Measurements from ENCODE around the gene EMP2. TPM values are rescaled to one million over a fixed set of nuclear protein-coding genes. Genes with fewer than 3 reads are reported as not detected.
"Not testable (repeated sequence)": the region's sequence is repeated elsewhere in the genome, so short reads cannot be mapped to it uniquely, and the experiment has no call there.

The EMP2 gene, protein sequence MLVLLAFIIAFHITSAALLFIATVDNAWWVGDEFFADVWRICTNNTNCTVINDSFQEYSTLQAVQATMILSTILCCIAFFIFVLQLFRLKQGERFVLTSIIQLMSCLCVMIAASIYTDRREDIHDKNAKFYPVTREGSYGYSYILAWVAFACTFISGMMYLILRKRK
- total RNA-seq (ENCODE audit: low replicate concordance) = 6.8 and 31.1 TPM in 2 replicates

DNA sequence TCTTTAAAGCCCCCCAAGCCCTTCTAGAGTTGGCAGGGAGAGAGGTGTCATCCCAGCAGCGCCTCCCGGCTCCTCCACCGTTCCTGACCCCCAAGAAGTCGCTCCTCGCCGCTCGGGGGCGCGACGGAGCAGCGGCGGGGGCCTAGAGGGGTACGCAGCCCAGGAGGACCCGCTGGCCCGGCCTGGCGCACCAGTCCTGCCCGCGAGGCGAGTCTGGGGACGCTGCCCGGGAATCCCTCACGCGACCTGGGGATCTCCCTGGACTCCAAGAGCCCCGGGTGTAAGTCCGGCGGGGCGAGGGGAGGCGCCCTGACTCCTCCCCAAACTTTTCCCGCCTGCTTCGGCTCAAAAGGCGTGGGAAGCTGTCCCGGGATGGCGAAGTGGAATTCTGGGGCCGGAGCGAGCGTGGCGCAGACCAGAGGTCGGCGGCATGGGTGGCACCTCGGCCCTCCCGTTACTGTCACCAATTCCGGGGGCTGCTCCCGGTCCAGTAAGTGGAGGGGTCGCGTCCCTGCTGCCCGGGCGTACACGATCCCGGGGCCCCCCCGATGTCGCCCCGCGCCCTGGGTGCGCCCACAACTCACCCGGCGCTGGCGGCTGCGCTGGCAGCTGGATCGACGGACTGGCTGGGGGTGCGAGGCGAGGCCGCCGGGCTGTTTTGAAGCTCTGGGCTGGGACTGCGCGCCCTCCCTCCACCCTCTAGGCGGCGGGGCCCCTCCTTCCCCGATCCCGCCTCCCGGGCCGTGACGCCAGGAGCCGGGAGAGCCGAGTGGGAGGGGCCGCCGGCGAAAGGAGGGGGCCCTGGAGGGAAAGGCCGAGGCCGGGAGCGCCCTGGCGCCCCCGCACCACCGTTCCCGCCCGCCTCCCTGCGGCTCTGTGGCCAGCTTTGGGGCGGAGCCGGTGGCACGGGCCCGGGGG lies at the start of gene EMP2:
Gene EMP2 (minus strand): TSS at position 634 of the 918 bp plus-strand sequence. CDS start 32,981 bp downstream, outside the sequence.
- peak within 1 kb of the TSS; percentile 80 for H3K4me3 ChIP-seq (ENCODE audit: low read depth, low read length)
- DNase-seq (ENCODE audit: low read depth) = peak; percentile 60
- TF ChIP-seq, protein P1, sequence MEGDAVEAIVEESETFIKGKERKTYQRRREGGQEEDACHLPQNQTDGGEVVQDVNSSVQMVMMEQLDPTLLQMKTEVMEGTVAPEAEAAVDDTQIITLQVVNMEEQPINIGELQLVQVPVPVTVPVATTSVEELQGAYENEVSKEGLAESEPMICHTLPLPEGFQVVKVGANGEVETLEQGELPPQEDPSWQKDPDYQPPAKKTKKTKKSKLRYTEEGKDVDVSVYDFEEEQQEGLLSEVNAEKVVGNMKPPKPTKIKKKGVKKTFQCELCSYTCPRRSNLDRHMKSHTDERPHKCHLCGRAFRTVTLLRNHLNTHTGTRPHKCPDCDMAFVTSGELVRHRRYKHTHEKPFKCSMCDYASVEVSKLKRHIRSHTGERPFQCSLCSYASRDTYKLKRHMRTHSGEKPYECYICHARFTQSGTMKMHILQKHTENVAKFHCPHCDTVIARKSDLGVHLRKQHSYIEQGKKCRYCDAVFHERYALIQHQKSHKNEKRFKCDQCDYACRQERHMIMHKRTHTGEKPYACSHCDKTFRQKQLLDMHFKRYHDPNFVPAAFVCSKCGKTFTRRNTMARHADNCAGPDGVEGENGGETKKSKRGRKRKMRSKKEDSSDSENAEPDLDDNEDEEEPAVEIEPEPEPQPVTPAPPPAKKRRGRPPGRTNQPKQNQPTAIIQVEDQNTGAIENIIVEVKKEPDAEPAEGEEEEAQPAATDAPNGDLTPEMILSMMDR (IDR thresholded peaks at IDR 0.05; ENCODE audit: insufficient read depth, low read length) = peak; percentile 60

DNA sequence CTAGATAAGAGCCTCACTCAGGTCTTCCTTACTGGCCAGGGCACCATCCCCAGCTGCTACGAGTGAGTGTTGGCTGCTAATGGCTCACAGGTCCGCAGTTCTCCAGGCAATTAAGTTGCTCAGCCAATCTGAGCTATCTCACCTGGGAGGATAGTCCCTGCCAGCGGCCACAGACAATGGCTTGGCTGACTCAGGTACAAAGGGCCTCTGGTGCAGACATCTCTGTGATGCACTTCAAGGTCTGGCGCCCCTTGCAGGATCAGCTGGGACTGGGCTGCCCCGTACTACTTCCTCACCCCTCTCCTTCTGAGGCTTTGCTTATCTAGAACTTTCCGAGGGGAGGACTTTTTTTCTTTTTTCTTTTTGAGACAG lies 49.2 kb upstream of the EMP2 start:
- no peak overlapping the region for H3K4me3 ChIP-seq (ENCODE audit: low read depth, low read length)
- TF ChIP-seq, protein P1 (IDR thresholded peaks at IDR 0.05; ENCODE audit: insufficient read depth, low read length) = no peak
- DNase-seq (ENCODE audit: low read depth) = no peak

DNA sequence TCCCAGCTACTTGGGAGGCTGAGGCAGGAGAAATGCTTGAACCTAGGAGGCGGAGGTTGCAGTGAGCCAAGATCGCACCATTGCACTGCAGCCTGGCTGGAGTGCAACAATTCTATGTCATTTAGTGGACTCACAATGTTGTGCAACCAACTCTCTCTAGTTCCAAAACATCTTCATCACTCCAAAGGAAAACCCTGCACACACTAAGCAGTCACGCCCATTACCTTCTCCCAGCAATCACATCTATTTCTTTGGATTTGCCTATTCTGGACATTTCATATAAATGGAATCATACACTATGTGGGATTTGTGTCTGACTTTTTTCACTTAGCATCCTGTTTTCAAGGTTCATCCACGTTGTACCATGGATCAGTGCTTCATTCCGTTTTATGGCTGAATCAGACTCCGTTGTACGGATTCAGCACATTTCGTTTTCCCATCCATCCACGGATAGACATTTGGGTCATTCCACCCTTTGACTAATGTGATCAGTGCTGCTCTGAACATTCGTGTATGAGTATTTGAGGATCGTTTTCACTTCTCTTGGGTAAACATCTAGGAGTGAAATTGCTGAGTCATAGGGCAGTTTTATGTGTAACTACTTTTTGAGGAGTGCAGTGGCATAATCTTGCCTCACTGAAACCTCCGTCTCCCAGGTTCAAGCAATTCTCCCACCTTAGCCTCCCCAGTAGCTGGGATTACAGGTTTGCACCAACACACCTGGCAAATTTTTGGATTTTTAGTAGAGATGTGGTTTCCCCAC lies 45.4 kb upstream of the EMP2 start:
- TF ChIP-seq, protein P1 (IDR thresholded peaks at IDR 0.05; ENCODE audit: insufficient read depth, low read length) = no peak
- DNase-seq (ENCODE audit: low read depth) = peak; percentile 10
- no peak overlapping the region for H3K4me3 ChIP-seq (ENCODE audit: low read depth, low read length)

DNA sequence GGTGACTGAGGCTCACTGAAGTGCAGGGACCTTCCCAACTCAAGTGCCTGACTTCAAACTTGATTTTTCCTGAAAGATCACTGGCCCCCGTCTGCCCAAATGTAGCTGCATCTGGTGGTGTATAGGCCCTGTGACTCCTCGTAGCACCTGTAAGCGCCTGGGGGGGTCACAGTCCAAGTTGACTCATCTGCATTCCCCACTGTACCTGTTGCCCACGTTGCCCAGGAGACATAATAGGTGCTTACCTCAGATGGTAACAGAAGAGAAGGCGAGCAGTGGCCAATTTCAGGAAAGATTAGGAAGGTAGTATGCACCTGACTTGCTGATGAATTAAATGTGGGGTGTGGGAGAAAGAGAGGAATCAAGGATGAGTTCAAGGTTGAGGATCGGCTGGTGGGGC lies 44.1 kb upstream of the EMP2 start:
- TF ChIP-seq, protein P1 (IDR thresholded peaks at IDR 0.05; ENCODE audit: insufficient read depth, low read length) = no peak
- no peak for DNase-seq (ENCODE audit: low read depth)
- H3K4me3 ChIP-seq (ENCODE audit: low read depth, low read length) = no peak overlapping the region

DNA sequence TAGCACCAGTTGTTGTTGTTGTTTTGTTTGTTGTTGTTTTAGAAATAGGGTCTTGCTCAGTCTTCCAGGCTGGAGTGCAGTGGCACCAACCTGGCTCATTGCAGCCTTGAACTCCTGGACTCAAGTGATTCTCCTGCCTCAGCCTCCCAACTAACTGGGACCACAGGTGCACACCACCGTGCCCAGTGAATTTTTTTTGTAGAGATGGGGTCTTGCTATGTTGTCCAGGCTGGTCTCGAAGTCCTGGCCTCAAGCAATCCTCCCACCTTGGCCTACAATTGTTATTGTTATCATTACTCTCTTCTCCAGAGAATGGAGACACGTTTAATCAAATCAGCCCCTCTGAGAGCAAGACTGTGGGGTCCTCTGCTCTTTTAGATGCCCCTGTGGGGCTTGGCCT lies 42.7 kb upstream of the EMP2 start:
- no peak for DNase-seq (ENCODE audit: low read depth)
- TF ChIP-seq, protein P1 (IDR thresholded peaks at IDR 0.05; ENCODE audit: insufficient read depth, low read length) = no peak
- no peak overlapping the region for H3K4me3 ChIP-seq (ENCODE audit: low read depth, low read length)

DNA sequence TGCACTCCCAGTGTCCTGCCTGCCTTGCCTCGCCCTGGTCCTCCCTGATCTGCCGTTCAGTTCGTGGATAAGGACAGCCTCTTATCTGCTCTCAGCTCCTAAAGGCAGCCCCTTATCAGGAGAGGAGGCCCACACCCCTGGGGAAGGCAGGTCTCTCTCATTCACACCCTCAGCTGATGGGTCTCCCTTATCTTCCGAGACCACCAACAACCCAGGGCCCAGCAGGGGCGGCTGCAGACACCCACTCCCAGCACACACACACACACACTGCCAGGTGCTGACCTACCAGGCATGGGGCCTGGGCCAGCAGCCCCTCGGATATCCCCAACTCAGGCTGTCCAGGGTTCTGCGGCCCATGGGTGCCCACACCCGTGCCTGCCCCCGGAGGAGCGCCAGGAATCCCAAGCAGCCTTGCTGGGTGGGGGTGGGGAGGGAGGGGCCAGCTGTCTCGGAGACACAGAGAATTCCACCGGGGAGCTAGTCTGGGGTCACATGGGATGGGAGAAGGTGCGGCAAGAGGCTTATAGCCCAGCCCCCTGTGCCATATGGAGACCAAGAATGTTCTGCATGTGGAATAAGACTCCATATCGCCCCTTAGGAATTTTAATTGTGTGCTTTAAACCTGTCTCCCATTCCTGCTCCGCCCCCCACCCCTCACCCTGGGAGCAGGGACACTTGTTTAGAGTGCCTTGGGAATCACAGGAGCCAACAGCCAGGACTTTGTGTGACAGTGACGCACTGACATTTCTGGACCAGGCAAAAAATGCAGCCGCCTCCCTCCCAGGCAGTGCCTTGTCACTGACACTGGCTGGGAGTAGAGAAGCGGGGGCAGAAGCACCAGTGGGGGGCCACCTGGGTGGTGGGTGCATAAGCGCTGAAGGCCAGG lies 41.9 kb upstream of the EMP2 start:
- TF ChIP-seq, protein P1 (IDR thresholded peaks at IDR 0.05; ENCODE audit: insufficient read depth, low read length) = no peak
- no peak overlapping the region for H3K4me3 ChIP-seq (ENCODE audit: low read depth, low read length)
- DNase-seq (ENCODE audit: low read depth) = no peak

DNA sequence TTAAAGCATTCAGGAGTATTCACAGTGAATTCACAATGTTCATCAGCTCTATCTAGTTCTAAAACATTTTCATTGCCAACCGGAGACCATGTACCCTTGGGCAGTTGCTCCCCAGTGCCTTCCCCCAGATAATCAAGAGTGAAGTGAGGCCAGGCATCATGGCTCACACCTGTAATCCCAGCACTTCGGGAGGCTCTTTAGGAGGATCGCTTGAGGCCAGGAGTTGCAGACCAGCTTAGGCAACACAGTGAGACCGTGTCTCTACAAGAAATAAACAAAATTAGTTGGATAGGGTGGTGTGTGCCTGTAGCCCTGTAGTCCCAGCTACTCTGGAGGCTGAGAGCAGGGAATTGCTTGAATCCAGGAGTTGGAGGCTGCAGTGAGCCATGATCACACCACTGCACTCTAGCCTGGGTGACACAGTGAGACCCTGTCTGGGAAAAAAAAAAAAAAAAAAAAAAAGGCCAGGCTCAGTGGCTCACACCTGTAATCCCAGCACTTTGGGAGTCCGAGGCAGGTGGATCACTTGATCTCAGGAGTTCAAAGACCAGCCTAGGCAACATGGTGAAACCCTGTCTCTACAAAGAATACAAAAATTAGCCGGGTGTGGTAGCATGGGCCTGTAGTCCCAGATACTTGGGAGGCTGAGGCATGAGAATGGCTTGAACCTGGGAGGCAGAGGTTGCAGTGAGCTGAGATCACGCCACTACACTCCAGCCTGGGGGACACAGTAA lies 41.0 kb upstream of the EMP2 start:
- not testable (repeated sequence) for H3K4me3 ChIP-seq (ENCODE audit: low read depth, low read length); DNase-seq (ENCODE audit: low read depth)

Data from fibroblast of the aortic adventitia (primary cell).